NB4 (cell line): Measurements from ENCODE around the gene CNN2.

Experiments
- DNase-seq: peaks from one replicate; pipeline ENCODE4 v3.0.0; 2010; ENCODE audit warnings: low read depth
- H3K4me3 ChIP-seq: one replicate; pipeline ENCODE4 v1.5.1; 2011; ENCODE audit warnings: mild to moderate bottlenecking, low read depth, low read length, moderate library complexity
- MYC ChIP-seq: IDR thresholded peaks from 2 replicates; pipeline ENCODE4 v1.6.1; 2011; ENCODE audit warnings: low read depth, low read length
- POLR2A ChIP-seq: IDR thresholded peaks from 2 replicates; pipeline ENCODE4 v1.6.1; 2011; ENCODE audit warnings: mild to moderate bottlenecking; ENCODE audit not compliant: insufficient read length; ENCODE audit errors: extremely low read depth
- TF ChIP-seq, protein P1 (sequence below): IDR thresholded peaks from one replicate; pipeline ENCODE4 v1.5.1; 2012; ENCODE audit warnings: low read depth, low read length
- TF ChIP-seq, protein P2 (sequence below): IDR thresholded peaks from 2 replicates; pipeline ENCODE4 v1.6.1; 2011; ENCODE audit warnings: low read depth, low read length

Gene CNN2

DNA sequence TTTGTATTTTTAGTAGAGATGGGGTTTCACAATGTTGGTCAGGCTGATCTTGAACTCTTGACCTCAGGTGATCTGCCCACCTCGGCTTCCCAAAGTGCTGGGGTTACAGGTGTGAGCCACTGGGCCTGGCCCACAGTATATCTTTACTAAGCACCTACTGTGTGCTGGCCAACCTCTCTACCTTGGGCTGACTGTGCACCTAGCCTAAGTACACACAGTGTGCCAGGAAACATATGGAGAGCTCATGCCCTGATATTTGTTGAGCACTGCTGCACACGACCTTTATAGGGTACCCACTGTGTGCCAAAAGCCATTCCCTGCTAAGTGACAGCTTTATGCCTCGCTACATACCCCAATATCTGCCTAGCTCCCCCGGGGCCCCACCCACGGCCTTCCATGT, 34.3 kb downstream of the CNN2 start:
- TF ChIP-seq MYC, result no peak
- DNase-seq, result no peak
- H3K4me3 ChIP-seq, result no peak overlapping the region

DNA sequence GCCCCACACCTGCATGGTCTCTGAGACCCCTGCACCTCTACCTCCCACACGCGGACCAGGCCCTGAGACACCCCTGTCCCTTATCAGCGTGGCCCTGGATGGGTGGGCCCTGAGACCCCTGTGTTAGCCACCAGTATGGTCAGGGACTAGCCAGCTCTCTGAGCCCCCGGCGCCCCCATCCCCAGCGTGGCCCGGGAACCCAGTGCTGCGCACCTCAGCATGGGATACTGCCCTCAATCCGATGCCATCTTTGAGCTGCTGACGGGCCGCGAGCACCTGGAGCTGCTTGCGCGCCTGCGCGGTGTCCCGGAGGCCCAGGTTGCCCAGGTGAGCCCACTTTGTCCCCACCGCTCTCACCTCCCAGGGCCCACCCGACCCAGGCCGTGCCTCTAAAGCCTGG, 35.6 kb downstream of the CNN2 start:
- no peak for DNase-seq
- TF ChIP-seq POLR2A (no peak), MYC (no peak)
- TF ChIP-seq, protein P1, sequence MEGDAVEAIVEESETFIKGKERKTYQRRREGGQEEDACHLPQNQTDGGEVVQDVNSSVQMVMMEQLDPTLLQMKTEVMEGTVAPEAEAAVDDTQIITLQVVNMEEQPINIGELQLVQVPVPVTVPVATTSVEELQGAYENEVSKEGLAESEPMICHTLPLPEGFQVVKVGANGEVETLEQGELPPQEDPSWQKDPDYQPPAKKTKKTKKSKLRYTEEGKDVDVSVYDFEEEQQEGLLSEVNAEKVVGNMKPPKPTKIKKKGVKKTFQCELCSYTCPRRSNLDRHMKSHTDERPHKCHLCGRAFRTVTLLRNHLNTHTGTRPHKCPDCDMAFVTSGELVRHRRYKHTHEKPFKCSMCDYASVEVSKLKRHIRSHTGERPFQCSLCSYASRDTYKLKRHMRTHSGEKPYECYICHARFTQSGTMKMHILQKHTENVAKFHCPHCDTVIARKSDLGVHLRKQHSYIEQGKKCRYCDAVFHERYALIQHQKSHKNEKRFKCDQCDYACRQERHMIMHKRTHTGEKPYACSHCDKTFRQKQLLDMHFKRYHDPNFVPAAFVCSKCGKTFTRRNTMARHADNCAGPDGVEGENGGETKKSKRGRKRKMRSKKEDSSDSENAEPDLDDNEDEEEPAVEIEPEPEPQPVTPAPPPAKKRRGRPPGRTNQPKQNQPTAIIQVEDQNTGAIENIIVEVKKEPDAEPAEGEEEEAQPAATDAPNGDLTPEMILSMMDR, result no peak
- TF ChIP-seq, protein P2, sequence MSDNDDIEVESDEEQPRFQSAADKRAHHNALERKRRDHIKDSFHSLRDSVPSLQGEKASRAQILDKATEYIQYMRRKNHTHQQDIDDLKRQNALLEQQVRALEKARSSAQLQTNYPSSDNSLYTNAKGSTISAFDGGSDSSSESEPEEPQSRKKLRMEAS, result no peak
- H3K4me3 ChIP-seq, result no peak overlapping the region

DNA sequence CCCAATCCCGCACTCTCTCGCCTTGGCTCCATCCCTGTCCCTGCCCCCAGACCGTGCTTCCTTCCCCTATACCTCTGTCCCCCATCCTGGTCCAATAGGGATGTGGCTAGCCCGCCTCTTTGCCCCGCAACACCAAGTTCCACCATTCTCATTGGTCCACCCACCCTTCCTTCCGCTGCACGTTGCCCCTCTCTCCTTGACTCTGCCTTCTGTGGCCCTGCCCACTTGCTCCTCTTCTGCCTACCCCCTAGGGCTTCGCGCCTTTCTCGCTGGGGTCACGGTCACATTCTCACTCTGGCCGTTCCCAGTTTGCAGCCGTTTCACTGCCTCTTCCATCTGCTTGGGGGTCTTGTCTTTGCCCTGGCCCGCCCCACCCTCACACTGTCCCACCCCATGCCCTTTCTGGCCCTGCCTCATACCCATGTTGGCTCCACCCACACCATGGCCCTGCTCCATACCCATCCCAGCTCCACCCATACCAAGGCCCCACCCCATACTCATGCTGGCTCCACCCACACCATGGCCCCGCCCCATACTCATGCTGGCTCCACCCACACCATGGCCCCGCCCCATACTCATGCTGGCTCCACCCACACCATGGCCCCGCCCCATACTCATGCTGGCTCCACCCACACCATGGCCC, 36.1 kb downstream of the CNN2 start:
- no peak overlapping the region for H3K4me3 ChIP-seq
- DNase-seq, result no peak
- TF ChIP-seq, protein P2, result no peak
- TF ChIP-seq POLR2A (no peak), MYC (no peak)
- TF ChIP-seq, protein P1, result no peak

DNA sequence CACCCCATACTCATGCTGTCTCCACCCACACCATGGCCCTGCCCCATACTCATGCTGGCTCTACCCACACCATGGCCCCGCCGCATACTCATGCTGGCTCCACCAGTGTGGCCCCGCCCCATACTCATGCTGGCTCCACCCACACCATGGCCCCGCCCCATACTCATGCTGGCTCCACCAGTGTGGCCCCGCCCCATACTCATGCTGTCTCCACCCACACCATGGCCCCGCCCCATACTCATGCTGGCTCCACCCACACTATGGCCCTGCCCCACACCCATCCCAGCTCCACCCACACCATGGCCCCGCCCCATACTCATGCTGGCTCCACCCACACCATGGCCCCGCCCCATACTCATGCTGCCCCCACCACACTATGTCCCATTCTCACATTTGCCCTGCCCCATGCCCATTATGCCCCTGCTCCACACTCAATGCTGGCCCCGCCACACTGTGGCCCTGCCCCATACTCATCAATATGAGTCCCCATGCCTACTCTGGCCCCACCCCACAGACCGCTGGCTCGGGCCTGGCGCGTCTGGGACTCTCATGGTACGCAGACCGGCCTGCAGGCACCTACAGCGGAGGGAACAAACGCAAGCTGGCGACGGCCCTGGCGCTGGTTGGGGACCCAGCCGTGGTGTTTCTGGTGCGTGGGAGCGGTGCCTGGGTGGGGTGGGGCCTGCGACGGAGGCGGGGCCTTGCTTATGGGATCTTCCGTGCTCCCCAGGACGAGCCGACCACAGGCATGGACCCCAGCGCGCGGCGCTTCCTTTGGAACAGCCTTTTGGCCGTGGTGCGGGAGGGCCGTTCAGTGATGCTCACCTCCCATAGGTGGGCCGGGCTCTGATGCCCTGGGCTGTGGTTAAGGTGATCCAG, 36.9 kb downstream of the CNN2 start:
- TF ChIP-seq, protein P1, result no peak
- TF ChIP-seq, protein P2, result no peak
- TF ChIP-seq POLR2A (no peak), MYC (no peak)
- no peak overlapping the region for H3K4me3 ChIP-seq
- peak; percentile 56 for DNase-seq

DNA sequence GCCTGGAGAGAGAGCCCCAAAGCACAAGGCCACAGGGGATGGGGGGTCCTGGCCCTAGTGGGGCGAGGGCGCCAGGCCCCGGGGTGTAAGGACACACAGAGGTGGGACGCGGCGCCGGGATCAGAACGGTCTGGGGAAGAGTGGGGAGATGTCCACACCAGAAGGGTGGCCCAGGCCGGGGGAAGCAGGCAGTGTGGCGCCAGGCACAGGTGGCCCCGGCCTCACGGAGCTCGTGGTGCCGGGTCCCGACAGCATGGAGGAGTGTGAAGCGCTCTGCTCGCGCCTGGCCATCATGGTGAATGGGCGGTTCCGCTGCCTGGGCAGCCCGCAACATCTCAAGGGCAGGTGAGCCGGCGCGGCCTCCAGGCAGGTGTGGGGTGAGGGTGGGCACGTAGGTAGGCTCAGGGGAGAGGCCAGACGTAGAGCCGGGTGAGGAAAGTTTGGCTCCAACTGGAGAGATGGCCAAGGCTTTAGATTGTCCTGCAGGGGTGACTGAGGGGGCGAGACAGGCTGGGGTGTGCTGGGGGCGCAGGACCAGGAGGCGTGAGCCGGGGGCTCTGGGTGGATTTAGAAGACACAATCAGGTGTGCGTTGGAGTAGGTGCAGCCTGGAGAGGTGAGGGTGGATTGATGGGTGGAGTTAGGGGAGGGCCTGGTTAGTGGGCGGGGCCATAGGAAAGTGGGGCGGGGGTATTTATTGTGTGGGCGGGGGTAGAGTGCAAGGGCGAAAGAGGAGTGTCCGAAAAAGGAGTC, 37.7 kb downstream of the CNN2 start:
- no peak for DNase-seq
- no peak overlapping the region for H3K4me3 ChIP-seq

More for the DNA sequence above, 37.7 kb downstream of the CNN2 start:
- TF ChIP-seq POLR2A (no peak), MYC (no peak)
- TF ChIP-seq, protein P1, result no peak
- TF ChIP-seq, protein P2, result no peak
